NB4 (cell line): ENCODE results near the gene KIF6.

ENCODE experiments used
- CTCF ChIP-seq: IDR thresholded peaks from one replicate; pipeline ENCODE4 v1.5.1; 2012; ENCODE audit warnings: low read depth, low read length
- POLR2A ChIP-seq: IDR thresholded peaks from 2 replicates; pipeline ENCODE4 v1.6.1; 2011; ENCODE audit warnings: mild to moderate bottlenecking; ENCODE audit not compliant: insufficient read length; ENCODE audit errors: extremely low read depth

DNA sequence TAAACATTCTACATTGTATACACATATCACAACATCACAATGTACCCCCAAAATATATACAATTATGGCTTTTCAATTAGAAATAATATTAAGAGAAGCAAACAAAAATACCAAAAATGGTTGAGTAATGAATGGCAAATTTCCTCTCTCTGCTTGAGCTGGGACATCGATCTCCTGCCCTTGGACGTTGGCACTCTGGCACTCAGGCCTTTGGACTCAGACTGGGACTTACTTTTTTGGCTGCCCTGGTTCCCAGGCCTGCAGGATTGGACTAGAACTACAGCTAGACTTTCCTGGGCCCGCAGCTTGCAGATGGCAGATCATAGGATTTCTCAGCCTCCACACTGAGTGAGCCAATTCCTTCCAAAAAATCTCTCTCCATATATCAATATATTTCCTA is 349.8 kb downstream of the KIF6 start:
- TF ChIP-seq CTCF (no peak), POLR2A (no peak)
